Omental fat pad (tissue), 4 donors: ENCODE results near the gene TRAPPC3L. TPM values are rescaled to one million over a fixed set of nuclear protein-coding genes. Genes with fewer than 3 reads are reported as not detected.

ENCODE experiments used
- ATAC-seq: fragments of 150-250 bp; one replicate; pipeline ENCODE4 v1.9.1; 2016; ENCODE audit warnings: mild to moderate bottlenecking, moderate library complexity; ENCODE audit not compliant: low FRiP score
- DNase-seq: peaks from one replicate; pipeline ENCODE4 v3.0.0-alpha.2; 2019; ENCODE audit warnings: low spot score
- CTCF ChIP-seq, 3 donors: fragments of 450-650 bp; IDR thresholded peaks; one replicate each; pipeline ENCODE4 v1.5.1; 2016 to 2017; ENCODE audit warnings: antibody characterized with exemption in 3 of 3, mild to moderate bottlenecking in 3 of 3, moderate library complexity in 2 of 3
- total RNA-seq, 4 donors: library from RNA; depleted of rRNA; stranded (reverse); fragments of >200 nt; gene quantifications; one replicate each; pipeline ENCODE4 v1.1.0, GENCODE V29; 2016

TRAPPC3L gene
- total RNA-seq, 4 donors from 2014 or later = 0.63 TPM; not detected in 3

DNA sequence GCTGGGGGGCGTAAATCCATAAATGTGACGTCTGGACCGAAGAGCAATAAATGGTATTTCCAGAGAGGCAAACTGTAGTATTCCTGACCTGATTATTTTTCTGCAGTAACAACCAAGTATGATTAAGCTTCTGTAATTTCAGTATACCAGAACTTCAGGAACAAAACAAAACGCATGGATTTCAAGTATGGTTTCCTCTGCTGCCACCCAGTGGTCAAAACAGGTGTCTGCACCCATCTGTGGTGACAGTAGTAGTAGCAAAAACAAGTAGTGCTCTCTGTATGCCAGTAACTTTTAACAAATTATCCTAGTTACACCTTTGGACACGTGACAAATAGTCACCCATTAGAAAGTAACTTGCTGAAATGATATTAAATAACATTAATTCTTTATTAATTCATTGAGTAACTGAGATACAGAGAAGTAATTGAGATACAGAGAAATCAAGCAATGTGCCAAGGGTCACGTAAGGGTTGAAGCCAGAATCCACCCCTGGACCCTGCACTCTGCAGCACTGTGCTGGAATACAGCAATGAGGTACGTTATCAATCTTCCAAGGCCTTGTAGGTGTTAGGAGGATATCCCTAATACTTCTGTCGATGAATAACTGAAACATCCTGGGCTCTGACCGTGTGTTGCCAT lies 16.0 kb upstream of the TRAPPC3L start:
- peak; percentile 82 for DNase-seq
- ATAC-seq = peak; percentile 52

DNA sequence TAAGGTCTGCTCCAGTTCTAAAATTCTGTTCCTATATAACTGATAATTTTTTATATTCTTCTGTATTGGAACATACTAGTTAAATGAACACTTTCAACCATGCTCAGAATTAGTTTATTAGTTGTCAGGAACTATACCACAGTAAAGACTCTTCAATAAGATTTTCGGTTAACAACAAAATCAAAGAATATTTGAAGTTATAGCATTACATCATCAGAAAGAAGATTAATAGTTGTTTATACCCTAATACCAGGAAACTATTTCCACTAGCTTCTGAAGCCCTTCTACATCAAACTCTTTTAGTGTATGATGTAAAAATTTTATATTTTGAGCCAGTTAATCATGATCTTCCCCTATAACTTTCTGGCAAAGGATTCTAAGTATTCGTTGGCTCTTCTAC lies 14.6 kb upstream of the TRAPPC3L start:
- DNase-seq = no peak
- no peak for ATAC-seq
- TF ChIP-seq CTCF (IDR thresholded peaks at IDR 0.05) = no peak

More for the DNA sequence above, 16.0 kb upstream of the TRAPPC3L start:
- TF ChIP-seq CTCF (IDR thresholded peaks at IDR 0.05) = peak in 2 of 3 donors; percentile 46 to 76

GRCh38 chr6:116557893-116558292 lies 12.4 kb upstream of the TRAPPC3L start:
- peak; percentile 71 for ATAC-seq
- DNase-seq = no peak
- TF ChIP-seq CTCF (IDR thresholded peaks at IDR 0.05) = no peak

DNA sequence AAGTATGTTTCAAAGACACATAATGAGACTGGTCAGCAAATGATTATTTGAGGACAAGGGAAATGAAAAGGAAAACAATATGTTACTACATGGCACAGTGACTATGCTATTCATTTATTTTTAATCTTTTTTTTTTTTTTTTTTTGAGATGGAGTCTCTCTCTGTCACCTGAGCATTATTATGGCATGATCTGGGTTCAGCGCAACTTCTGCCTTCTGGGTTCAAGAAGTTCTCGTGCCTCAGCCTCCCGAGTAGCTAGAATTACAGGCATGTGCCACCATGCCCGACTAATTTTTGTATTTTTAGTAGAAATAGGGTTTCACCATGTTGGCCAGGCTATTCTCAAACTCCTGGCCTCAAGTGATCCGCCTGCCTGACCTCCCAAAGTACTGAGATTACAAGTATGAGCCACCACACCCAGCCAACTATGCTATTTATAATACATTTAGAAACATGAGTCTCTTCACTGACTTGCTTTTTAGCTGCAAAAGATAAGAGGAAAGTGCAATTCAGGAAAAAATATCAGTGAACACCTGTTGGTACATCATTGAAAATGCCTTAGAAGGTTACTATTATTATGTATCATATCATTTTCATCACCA lies 11.4 kb upstream of the TRAPPC3L start:
- no peak for TF ChIP-seq CTCF (IDR thresholded peaks at IDR 0.05)
- no peak for ATAC-seq
- DNase-seq = no peak

DNA sequence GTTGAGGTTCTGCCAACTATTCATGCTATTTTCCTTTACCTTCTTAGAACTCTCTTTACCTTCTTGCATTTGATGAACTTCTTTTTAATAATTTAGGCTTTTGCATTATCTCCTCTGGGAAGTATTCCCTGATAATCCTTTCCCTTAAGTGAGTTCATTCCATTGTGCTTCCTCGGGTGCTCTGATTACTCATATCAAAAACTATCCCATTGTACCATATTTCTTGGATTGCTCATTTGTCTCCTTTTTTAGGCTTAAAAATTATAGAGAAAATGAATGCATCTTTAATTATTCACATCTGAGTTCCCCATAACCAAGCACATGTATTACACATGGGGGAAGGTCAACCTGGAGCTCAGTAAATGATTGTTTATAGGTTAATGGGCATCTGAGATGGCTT lies 10.6 kb upstream of the TRAPPC3L start:
- no peak for TF ChIP-seq CTCF (IDR thresholded peaks at IDR 0.05)
- DNase-seq = no peak
- no peak for ATAC-seq

- DNase-seq (no peak), ATAC-seq (no peak)
- no peak for TF ChIP-seq CTCF (IDR thresholded peaks at IDR 0.05)
Observed at GRCh38 chr6:116553451-116553850, 8.0 kb upstream of the TRAPPC3L start, which contains the start of gene CALHM4. CALHM4 (plus strand) TSS chr6:116553751; CDS start chr6:116553794, 43 bp downstream.

GRCh38 chr6:116550796-116551195 lies 5.3 kb upstream of the TRAPPC3L start:
- DNase-seq (no peak), ATAC-seq (no peak)
- TF ChIP-seq CTCF (IDR thresholded peaks at IDR 0.05) = no peak
